Brain microvascular endothelial cell (primary cell): Measurements from ENCODE around the gene FRMD8.

Source experiments
- DNase-seq: peaks from one replicate; pipeline ENCODE4 v3.0.0-alpha.2; 2020
- H3K27ac ChIP-seq: fragments of 250-450 bp; sonication (Bioruptor Pico); 2 replicates; pipeline ENCODE4 v1.5.1; 2020; ENCODE audit warnings: mild to moderate bottlenecking, moderate library complexity
- H3K27me3 ChIP-seq: fragments of 250-450 bp; sonication (Bioruptor Pico); replicated peaks from 2 replicates; pipeline ENCODE4 v1.5.1; 2020; ENCODE audit warnings: mild to moderate bottlenecking
- H3K36me3 ChIP-seq: fragments of 250-450 bp; sonication (Bioruptor Pico); replicated peaks from 2 replicates; pipeline ENCODE4 v1.5.1; 2020; ENCODE audit warnings: mild to moderate bottlenecking
- H3K4me3 ChIP-seq: 2 replicates; pipeline ENCODE4 v1.5.1; 2011; ENCODE audit warnings: low read depth, mild to moderate bottlenecking, control low read depth, low read length, moderate library complexity
- in situ Hi-C: cut with HindIII; loops from 2 replicates; pipeline ENCODE4 v1.10.0; 2017; ENCODE audit warnings: low sequenced_read_pairs, low pct_ligation_motif_present
- TF ChIP-seq, protein P1 (sequence below): IDR thresholded peaks from 2 replicates; pipeline ENCODE4 v1.5.1; 2011; ENCODE audit warnings: low read depth, mild to moderate bottlenecking, moderate library complexity, low read length, control low read depth, inconsistent platforms; ENCODE audit errors: missing control alignments

Gene FRMD8

GRCh38 chr11:65414776-65415498 is 28.5 kb downstream of the FRMD8 start:
- TF ChIP-seq, protein P1, sequence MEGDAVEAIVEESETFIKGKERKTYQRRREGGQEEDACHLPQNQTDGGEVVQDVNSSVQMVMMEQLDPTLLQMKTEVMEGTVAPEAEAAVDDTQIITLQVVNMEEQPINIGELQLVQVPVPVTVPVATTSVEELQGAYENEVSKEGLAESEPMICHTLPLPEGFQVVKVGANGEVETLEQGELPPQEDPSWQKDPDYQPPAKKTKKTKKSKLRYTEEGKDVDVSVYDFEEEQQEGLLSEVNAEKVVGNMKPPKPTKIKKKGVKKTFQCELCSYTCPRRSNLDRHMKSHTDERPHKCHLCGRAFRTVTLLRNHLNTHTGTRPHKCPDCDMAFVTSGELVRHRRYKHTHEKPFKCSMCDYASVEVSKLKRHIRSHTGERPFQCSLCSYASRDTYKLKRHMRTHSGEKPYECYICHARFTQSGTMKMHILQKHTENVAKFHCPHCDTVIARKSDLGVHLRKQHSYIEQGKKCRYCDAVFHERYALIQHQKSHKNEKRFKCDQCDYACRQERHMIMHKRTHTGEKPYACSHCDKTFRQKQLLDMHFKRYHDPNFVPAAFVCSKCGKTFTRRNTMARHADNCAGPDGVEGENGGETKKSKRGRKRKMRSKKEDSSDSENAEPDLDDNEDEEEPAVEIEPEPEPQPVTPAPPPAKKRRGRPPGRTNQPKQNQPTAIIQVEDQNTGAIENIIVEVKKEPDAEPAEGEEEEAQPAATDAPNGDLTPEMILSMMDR, result no peak
- no peaks in the 10 kb centered on the region for H3K27me3 ChIP-seq
- H3K4me3 ChIP-seq, result no peak overlapping the region
- H3K36me3 ChIP-seq, result peaks cover 18% of the 10 kb centered on the region
- DNase-seq, result no peak
- no peak overlapping the region for H3K27ac ChIP-seq
- in situ Hi-C loops, result no loop called here

DNA sequence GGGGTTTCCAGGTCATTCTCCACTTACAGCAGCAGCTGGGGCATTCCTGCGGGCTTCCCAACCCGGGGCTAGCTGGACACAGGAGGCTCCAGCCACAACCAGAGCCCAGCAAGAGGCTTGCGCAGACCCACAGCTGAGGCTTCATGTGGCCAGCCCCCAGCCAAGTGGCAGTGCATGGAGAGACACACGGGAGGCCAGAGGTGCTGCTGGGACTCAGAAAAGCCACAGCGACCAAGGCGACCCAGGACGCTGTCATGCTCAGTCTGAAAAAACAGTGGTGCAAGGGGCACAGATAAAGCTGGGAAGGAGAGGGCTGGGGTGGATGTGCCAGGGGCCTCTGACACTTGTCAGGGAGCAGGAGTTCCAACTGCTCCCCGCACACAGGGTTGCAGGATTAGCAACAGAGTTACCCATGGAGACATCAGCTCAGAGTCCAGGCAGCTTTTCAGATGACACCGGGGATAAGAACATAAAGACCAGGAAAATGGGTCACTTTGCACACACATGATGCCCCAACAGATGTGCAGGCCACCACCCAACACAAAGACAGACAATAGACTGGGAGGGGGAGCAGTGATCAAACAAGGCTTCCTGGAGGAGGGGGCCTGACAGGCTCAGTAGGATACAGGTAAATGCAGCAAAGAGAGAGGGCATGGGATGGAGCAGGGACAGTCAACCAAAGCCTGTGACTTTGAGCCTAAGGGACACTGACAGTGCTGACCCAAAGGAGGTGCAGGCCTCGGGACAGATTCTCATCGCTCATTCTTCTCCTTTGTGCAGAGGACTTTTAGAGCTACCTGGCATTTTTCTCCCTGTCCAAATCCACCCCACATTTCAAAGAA is 29.3 kb downstream of the FRMD8 start:
- in situ Hi-C loops, result no loop called here
- no peak for DNase-seq
- peak overlapping the region; percentile 35 for H3K27ac ChIP-seq

DNA sequence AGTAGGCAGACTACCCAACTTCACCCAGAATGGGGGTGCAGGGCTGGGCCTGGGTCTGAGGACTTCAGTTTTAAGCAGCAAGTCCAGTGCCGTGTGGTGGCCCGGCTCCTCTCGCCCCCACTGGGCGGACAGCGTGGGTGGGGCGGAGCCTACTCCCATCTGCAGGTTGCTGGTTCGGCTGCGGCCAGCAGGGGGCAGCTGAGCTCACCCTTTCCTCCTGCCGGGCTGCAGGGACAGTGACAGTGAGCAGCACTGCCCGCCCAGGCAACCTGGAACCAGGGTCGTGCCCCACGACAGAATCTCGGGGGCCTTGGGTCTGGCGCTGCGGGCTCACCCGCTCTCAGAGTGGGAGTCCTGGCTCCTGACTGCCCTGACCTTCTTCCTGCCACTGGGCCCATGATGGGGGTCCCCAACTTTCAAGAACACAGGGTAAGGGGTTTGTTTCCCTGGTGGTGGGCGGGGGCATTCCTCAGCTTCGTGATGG is 29.9 kb downstream of the FRMD8 start:
- DNase-seq, result peak; percentile 80
- TF ChIP-seq, protein P1, result peak; percentile 97
- Histone ChIP-seq H3K27me3 (no peaks in the 10 kb centered on the region), H3K4me3 (peak overlapping the region; percentile 30), H3K27ac (peak overlapping the region; percentile 35), H3K36me3 (peaks cover 8% of the 10 kb centered on the region)
- in situ Hi-C loops, result no loop called here

More for the DNA sequence above, 29.3 kb downstream of the FRMD8 start:
- TF ChIP-seq, protein P1, result no peak
- Histone ChIP-seq H3K27me3 (no peaks in the 10 kb centered on the region), H3K36me3 (peaks cover 13% of the 10 kb centered on the region), H3K4me3 (peak overlapping the region; percentile 20)

- peaks cover 4% of the 10 kb centered on the region for H3K36me3 ChIP-seq
Measured at GRCh38 chr11:65416841-65417701, 30.6 kb downstream of the FRMD8 start.

More at GRCh38 chr11:65416841-65417701, 30.6 kb downstream of the FRMD8 start:
- Histone ChIP-seq H3K27me3 (no peaks in the 10 kb centered on the region), H3K27ac (peak overlapping the region; percentile 100), H3K4me3 (peak overlapping the region; percentile 30)
- no peak for DNase-seq
- TF ChIP-seq, protein P1, result no peak
- in situ Hi-C loops, result no loop called here
